ENCODE results near the gene MIXL1. TPM values are rescaled to one million over a fixed set of nuclear protein-coding genes. Genes with fewer than 3 reads are reported as not detected.

Gene MIXL1
- polyA plus RNA-seq, 5 donors: 0.69 to 1.4 (median 0.72) TPM

Other genes starting within 250 kb of the MIXL1 start
- 10 to 100 TPM; 17.4 to 25.3 (median 22.8) TPM for gene SDE2, start 224.3 kb upstream of the MIXL1 start, polyA plus RNA-seq (ENCODE audit: insufficient read depth in 1 of 5, insufficient read length in 5 of 5, low replicate concordance in 1 of 5)
- 1,000 to 10,000 TPM; 1,068 to 1,585 (median 1,280) TPM for gene H3-3A, start 160.9 kb upstream of the MIXL1 start, polyA plus RNA-seq (ENCODE audit: insufficient read depth in 1 of 5, insufficient read length in 5 of 5, low replicate concordance in 1 of 5)
- gene ACBD3, start 36.9 kb upstream of the MIXL1 start, polyA plus RNA-seq (ENCODE audit: insufficient read depth in 1 of 5, insufficient read length in 5 of 5, low replicate concordance in 1 of 5): 10 to 100 TPM; 44.6 to 59.7 (median 53.1) TPM
- 10 to 100 TPM in 4 of 5 donors, 1 to 10 TPM in 1; 9.3 to 17.9 (median 13.9) TPM for gene LIN9, start 85.5 kb downstream of the MIXL1 start, polyA plus RNA-seq (ENCODE audit: insufficient read depth in 1 of 5, insufficient read length in 5 of 5, low replicate concordance in 1 of 5)
- gene PARP1, start 184.4 kb downstream of the MIXL1 start, polyA plus RNA-seq (ENCODE audit: insufficient read depth in 1 of 5, insufficient read length in 5 of 5, low replicate concordance in 1 of 5): 100 to 1,000 TPM; 119 to 134 (median 125) TPM

All from right lung (tissue), 5 donors.